Measurements from ENCODE around the gene CFAP77.

The CFAP77 gene

GRCh38 chr9:132538071-132538470 lies 128.1 kb downstream of the CFAP77 start (continued):
- TF ChIP-seq ZNF138 (tag by site-specific recombination; IDR thresholded peaks at IDR 0.05; ENCODE audit: borderline replicate concordance) (no peak), ZNF175 (tag by site-specific recombination; IDR thresholded peaks at IDR 0.05) (no peak), ZNF654 (tag by site-specific recombination; IDR thresholded peaks at IDR 0.05; ENCODE audit: low read depth) (no peak), ZNF10 (tag by site-specific recombination; IDR thresholded peaks at IDR 0.05) (no peak), ZBTB48 (tag by site-specific recombination; IDR thresholded peaks at IDR 0.05) (no peak)

- CTCF ChIA-PET = interaction anchor here (1.0 to 3.5 kb wide), 2 partner anchors 31 to 36 kb away, joined by 4 to 14 read pairs; no protein-coding TSS in a partner anchor
- TF ChIP-seq ZBTB49 (tag by site-specific recombination; IDR thresholded peaks at IDR 0.05; ENCODE audit: low read depth) = no peak
Measured at GRCh38 chr9:132539096-132539495, 129.1 kb downstream of the CFAP77 start.

GRCh38 chr9:132541051-132541450 lies 131.0 kb downstream of the CFAP77 start:
- no peaks in the 10 kb centered on the region for H3K4me1 ChIP-seq (ENCODE audit: control insufficient read depth, insufficient read depth, low read length)
- no peak for TF ChIP-seq ZNF670 (tag by site-specific recombination; IDR thresholded peaks at IDR 0.05; ENCODE audit: low read depth)
- TF ChIP-seq ZNF214 (tag by site-specific recombination; IDR thresholded peaks at IDR 0.05; ENCODE audit: borderline replicate concordance) = no peak
- no peak for TF ChIP-seq YY2 (tag by site-specific recombination; IDR thresholded peaks at IDR 0.05)
- TF ChIP-seq ZNF302 (tag by site-specific recombination; IDR thresholded peaks at IDR 0.05; ENCODE audit: low read depth) = no peak
- no peak for TF ChIP-seq ZNF19 (tag by site-specific recombination; IDR thresholded peaks at IDR 0.05; ENCODE audit: low read depth)
- no peak for TF ChIP-seq GLI4 (tag by site-specific recombination; IDR thresholded peaks at IDR 0.05)
- H3K36me3 ChIP-seq (ENCODE audit: control insufficient read depth in 2 of 2, insufficient read depth in 1 of 2, low read length in 2 of 2) = no peaks in the 10 kb centered on the region
- ChIA-PET CTCF (no interaction called here), POLR2A (no interaction called here)
- no peaks in the 10 kb centered on the region for H3K9me3 ChIP-seq (ENCODE audit: control insufficient read depth, insufficient read depth, low read depth, low read length)
- H3K4me3 ChIP-seq (ENCODE audit: low read depth, low read length) = no peak overlapping the region
- no peak overlapping the region for H3K27ac ChIP-seq (ENCODE audit: extremely low read depth, low read depth, low read length)

More at GRCh38 chr9:132539096-132539495, 129.1 kb downstream of the CFAP77 start:
- no peaks in the 10 kb centered on the region for H3K9me3 ChIP-seq (ENCODE audit: control insufficient read depth, insufficient read depth, low read depth, low read length)
- H3K4me1 ChIP-seq (ENCODE audit: control insufficient read depth, insufficient read depth, low read length) = no peaks in the 10 kb centered on the region
- no peak overlapping the region for H3K27ac ChIP-seq (ENCODE audit: extremely low read depth, low read depth, low read length)
- no peaks in the 10 kb centered on the region for H3K36me3 ChIP-seq (ENCODE audit: control insufficient read depth in 2 of 2, insufficient read depth in 1 of 2, low read length in 2 of 2)
- H3K4me3 ChIP-seq (ENCODE audit: low read depth, low read length) = no peak overlapping the region
- POLR2A ChIA-PET = no interaction called here

- H3K27ac ChIP-seq (ENCODE audit: extremely low read depth, low read depth, low read length) = no peak overlapping the region
- TF ChIP-seq ZNF692 (tag by site-specific recombination; IDR thresholded peaks at IDR 0.05) (0 out of 2 replicates have a peak, but pooled peaks have one; percentile 33), ZNF398 (tag by site-specific recombination; IDR thresholded peaks at IDR 0.05) (no peak), OSR2 (tag by site-specific recombination; IDR thresholded peaks at IDR 0.05) (no peak), ZNF776 (tag by site-specific recombination; IDR thresholded peaks at IDR 0.05; ENCODE audit: borderline replicate concordance) (no peak)
- H3K9me3 ChIP-seq (ENCODE audit: control insufficient read depth, insufficient read depth, low read depth, low read length) = no peaks in the 10 kb centered on the region
- no peaks in the 10 kb centered on the region for H3K36me3 ChIP-seq (ENCODE audit: control insufficient read depth in 2 of 2, insufficient read depth in 1 of 2, low read length in 2 of 2)
- ChIA-PET POLR2A (interaction anchor here (0.5 kb wide), 1 partner anchor 30 kb away, joined by 3 read pairs; no protein-coding TSS in a partner anchor), CTCF (interaction anchor here (0.6 to 0.7 kb wide), 2 partner anchors 201 to 782 kb away, joined by 3 read pairs; no protein-coding TSS in a partner anchor)
- H3K4me1 ChIP-seq (ENCODE audit: control insufficient read depth, insufficient read depth, low read length) = no peaks in the 10 kb centered on the region; the same call in 1 of the 2 replicates
- H3K4me3 ChIP-seq (ENCODE audit: low read depth, low read length) = no peak overlapping the region
Measured at GRCh38 chr9:132541870-132542830, 132.1 kb downstream of the CFAP77 start.
